ENCODE measurements around the gene FAU. TPM values are rescaled to one million over a fixed set of nuclear protein-coding genes. Genes with fewer than 3 reads are reported as not detected.

The FAU gene
- total and polyA plus RNA-seq, 9 of the 15 experiments (the other 6 are each of a cell fraction or from before 2014, with no cell fraction given) = 433 to 1,827 (median 942) TPM

GRCh38 chr11:65111159-65111743 is 10.7 kb downstream of the FAU start (continued):
- TF ChIP-seq STAT6 (CRISPR knock-in tag; IDR thresholded peaks at IDR 0.05) = peak; percentile 40; the same call in 1 of the 2 replicates
- no peak for TF ChIP-seq JUN (IDR thresholded peaks at IDR 0.05; ENCODE audit: borderline replicate concordance, low read depth, low read length)
- TF ChIP-seq JUN (CRISPR knock-in tag; IDR thresholded peaks at IDR 0.05; ENCODE audit: borderline replicate concordance) = no peak
- TF ChIP-seq MAX (CRISPR knock-in tag; IDR thresholded peaks at IDR 0.05) = peak; percentile 37
- TF ChIP-seq TCF7 (IDR thresholded peaks at IDR 0.05; ENCODE audit: borderline replicate concordance) = no peak
- TF ChIP-seq, protein P1, sequence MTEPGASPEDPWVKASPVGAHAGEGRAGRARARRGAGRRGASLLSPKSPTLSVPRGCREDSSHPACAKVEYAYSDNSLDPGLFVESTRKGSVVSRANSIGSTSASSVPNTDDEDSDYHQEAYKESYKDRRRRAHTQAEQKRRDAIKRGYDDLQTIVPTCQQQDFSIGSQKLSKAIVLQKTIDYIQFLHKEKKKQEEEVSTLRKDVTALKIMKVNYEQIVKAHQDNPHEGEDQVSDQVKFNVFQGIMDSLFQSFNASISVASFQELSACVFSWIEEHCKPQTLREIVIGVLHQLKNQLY (CRISPR knock-in tag; conservative IDR thresholded peaks at IDR 0.05) = no peak
